Gastroesophageal sphincter (tissue), 4 donors: ENCODE data around the gene USP11. TPM values are rescaled to one million over a fixed set of nuclear protein-coding genes. Genes with fewer than 3 reads are reported as not detected.

Source experiments
- ATAC-seq: fragments of 150-250 bp; one replicate; pipeline ENCODE4 v1.9.1; 2016; ENCODE audit warnings: mild to moderate bottlenecking, moderate library complexity
- H3K27ac ChIP-seq, 4 donors: fragments of 200-600 bp; sonication (generic) in 3 of 4; 1 replicate in 3 of 4; 2 replicates in 1 of 4; pipeline ENCODE4 v1.5.1; 2016 to 2019
- H3K27me3 ChIP-seq: fragments of 200-600 bp; sonication (generic); one replicate; pipeline ENCODE4 v1.5.1; 2019
- H3K36me3 ChIP-seq, 2 donors: fragments of 200-600 bp; sonication (generic); one replicate each; pipeline ENCODE4 v1.5.1; 2019; ENCODE audit warnings: control low read depth in 1 of 2
- H3K4me1 ChIP-seq, 3 donors: fragments of 200-600 bp; sonication (generic); 1 replicate in 2 of 3; 2 replicates in 1 of 3; pipeline ENCODE4 v1.5.1; 2016 to 2019; ENCODE audit warnings: control low read depth in 2 of 3
- H3K4me3 ChIP-seq, 2 donors: fragments of 200-600 bp; sonication (generic); one replicate each; pipeline ENCODE4 v1.5.1; 2019; ENCODE audit warnings: mild to moderate bottlenecking in 1 of 2, moderate library complexity in 1 of 2
- H3K9me3 ChIP-seq, 3 donors: fragments of 200-600 bp; sonication (generic); one replicate each; pipeline ENCODE4 v1.5.1; 2017 to 2019; ENCODE audit warnings: control low read depth in 2 of 3
- EP300 ChIP-seq: sonication (generic); formaldehyde crosslinking; IDR thresholded peaks from one replicate; pipeline ENCODE4 v1.6.1; 2017; ENCODE audit warnings: antibody characterized with exemption, mild to moderate bottlenecking
- POLR2A ChIP-seq, 2 donors: fragments of 450-650 bp; IDR thresholded peaks; one replicate each; pipeline ENCODE4 v1.6.1; 2017; ENCODE audit warnings: antibody characterized with exemption in 2 of 2, mild to moderate bottlenecking in 2 of 2, moderate library complexity in 1 of 2
- POLR2AphosphoS5 ChIP-seq: sonication (generic); formaldehyde crosslinking; IDR thresholded peaks from one replicate; pipeline ENCODE4 v1.6.1; 2017; ENCODE audit warnings: antibody characterized with exemption
- WGBS, 2 donors: methylation state at CpG; one replicate each; pipeline ENCODE4 v1.1.5; 2018; ENCODE audit warnings: low coverage in 1 of 2; 5-methylcytosine and 5-hydroxymethylcytosine counted together
- total RNA-seq, 4 donors: library from RNA; depleted of rRNA; stranded (reverse); fragments of >200 nt; gene quantifications; one replicate each; pipeline ENCODE4 v1.1.0, GENCODE V29; 2016
- TF ChIP-seq, protein P1 (sequence below), 4 experiments: fragments of 200-600 bp in 2 of 4; fragments of 450-650 bp in 2 of 4; sonication (generic) in 1 of 4; IDR thresholded peaks; one replicate each; pipeline ENCODE4 v1.5.1; 2017 to 2019; ENCODE audit warnings: antibody characterized with exemption in 4 of 4, mild to moderate bottlenecking in 2 of 4, moderate library complexity in 2 of 4

Gene USP11
- total RNA-seq, 4 donors from 2014 or later: 26.9 to 64.6 (median 40.7) TPM

DNA sequence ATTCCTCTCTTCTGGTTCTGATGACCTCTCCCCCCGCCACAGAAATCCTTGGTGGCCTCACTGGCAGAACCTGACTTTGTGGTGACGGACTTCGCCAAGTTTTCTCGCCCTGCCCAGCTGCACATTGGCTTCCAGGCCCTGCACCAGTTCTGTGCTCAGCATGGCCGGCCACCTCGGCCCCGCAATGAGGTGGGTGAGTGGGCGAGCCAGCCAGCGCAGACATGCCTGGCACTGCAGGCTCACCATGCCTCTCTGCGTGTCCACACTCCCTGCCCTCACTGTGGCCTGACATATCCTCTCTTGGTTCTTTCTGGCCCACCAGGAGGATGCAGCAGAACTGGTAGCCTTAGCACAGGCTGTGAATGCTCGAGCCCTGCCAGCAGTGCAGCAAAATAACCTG is 30.5 kb upstream of the USP11 start:
- no peak for ATAC-seq
- Histone ChIP-seq H3K36me3 (peaks cover 6 to 91% of the 10 kb centered on the region in 2 donors), H3K4me1 (peaks cover 0 to 21% (median 9%) of the 10 kb centered on the region in 3 donors), H3K27me3 (no peaks in the 10 kb centered on the region), H3K4me3 (no peak overlapping the region), H3K27ac (peak overlapping the region in 2 of 4 donors; percentile 1 to 17), H3K9me3 (no peaks in the 10 kb centered on the region)
- TF ChIP-seq EP300 (no peak), POLR2AphosphoS5 (no peak), POLR2A (IDR thresholded peaks at IDR 0.05) (no peak)
- TF ChIP-seq, protein P1, sequence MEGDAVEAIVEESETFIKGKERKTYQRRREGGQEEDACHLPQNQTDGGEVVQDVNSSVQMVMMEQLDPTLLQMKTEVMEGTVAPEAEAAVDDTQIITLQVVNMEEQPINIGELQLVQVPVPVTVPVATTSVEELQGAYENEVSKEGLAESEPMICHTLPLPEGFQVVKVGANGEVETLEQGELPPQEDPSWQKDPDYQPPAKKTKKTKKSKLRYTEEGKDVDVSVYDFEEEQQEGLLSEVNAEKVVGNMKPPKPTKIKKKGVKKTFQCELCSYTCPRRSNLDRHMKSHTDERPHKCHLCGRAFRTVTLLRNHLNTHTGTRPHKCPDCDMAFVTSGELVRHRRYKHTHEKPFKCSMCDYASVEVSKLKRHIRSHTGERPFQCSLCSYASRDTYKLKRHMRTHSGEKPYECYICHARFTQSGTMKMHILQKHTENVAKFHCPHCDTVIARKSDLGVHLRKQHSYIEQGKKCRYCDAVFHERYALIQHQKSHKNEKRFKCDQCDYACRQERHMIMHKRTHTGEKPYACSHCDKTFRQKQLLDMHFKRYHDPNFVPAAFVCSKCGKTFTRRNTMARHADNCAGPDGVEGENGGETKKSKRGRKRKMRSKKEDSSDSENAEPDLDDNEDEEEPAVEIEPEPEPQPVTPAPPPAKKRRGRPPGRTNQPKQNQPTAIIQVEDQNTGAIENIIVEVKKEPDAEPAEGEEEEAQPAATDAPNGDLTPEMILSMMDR (IDR thresholded peaks at IDR 0.05): no peak
- no CpG with 5 or more reads among the region's 11 CpGs for WGBS, 2 donors

DNA sequence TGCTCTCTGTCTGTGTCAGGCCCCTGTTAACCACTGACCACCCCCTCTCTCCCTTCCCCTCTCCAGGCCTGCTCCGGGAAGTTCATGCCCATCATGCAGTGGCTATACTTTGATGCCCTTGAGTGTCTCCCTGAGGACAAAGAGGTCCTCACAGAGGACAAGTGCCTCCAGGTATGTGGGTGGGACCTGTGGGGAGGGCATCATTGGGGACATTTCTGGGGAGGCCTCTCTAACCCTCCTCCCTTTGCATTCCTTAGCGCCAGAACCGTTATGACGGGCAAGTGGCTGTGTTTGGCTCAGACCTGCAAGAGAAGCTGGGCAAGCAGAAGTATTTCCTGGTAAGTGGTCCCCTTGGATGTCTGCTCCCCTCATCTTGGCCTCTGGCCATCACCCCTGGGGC is 29.9 kb upstream of the USP11 start:
- H3K27ac ChIP-seq: peak overlapping the region in 1 of 4 donors; percentile 17
- ATAC-seq: no peak
- TF ChIP-seq, protein P1 (IDR thresholded peaks at IDR 0.05): no peak
- no peak for TF ChIP-seq POLR2AphosphoS5
- TF ChIP-seq EP300: no peak
- TF ChIP-seq POLR2A (IDR thresholded peaks at IDR 0.05): no peak

DNA sequence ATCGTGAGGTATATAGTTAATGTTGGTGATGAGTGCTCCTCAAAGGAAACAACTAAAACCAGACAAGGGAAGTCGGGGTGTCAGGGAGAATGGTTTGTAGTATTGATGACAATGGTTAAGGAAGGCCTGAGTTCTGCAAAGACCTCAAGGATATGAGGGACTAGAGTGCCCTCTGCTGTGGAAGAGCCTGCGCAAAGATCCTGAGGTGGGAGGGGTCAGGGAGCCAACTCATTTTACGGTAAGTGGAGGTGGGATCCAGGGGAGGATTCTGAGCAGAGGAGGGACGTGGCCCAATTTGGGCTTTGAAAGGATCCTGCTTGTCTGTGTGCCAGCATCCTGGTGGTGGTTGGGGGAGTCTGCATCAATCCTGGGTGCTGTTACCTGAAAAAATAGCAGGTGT is 27.8 kb upstream of the USP11 start:
- no peak overlapping the region for H3K27ac ChIP-seq
- 48 to 66% methylated on average over 2 to 5 of the region's 5 CpGs for WGBS, 2 donors

More for the DNA sequence above, 29.9 kb upstream of the USP11 start:
- peaks cover 0 to 15% (median 5%) of the 10 kb centered on the region in 3 donors for H3K4me1 ChIP-seq
- no peaks in the 10 kb centered on the region for H3K27me3 ChIP-seq
- H3K36me3 ChIP-seq: peaks cover 6 to 97% of the 10 kb centered on the region in 2 donors
- 89% methylated on average over 3 of the region's 4 CpGs; no CpG with 5 or more reads in 1 of the 2 donors for WGBS, 2 donors
- H3K9me3 ChIP-seq: no peaks in the 10 kb centered on the region
- no peak overlapping the region for H3K4me3 ChIP-seq

DNA sequence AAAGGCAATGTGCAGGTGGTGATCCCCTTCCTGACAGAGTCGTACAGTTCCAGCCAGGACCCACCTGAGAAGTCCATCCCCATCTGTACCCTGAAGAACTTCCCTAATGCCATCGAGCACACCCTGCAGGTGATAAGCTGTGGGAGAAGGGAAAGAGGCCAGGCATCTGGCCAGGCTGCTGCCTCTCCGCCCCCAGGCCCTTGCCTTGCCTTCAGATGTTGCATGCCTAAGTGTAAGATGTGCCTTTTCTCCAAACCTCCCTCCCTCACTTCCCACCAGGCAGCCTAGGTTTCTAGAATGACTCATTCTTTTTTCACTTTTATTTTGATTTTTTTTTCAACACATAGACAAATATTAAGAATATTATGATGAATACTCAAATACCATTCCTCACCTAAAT is 26.5 kb upstream of the USP11 start:
- H3K36me3 ChIP-seq: peaks cover 4 to 99% of the 10 kb centered on the region in 2 donors
- 43% methylated on average over 1 of the region's 3 CpGs; no CpG with 5 or more reads in 1 of the 2 donors for WGBS, 2 donors

More for the DNA sequence above, 27.8 kb upstream of the USP11 start:
- peaks cover 4 to 99% of the 10 kb centered on the region in 2 donors for H3K36me3 ChIP-seq
- H3K27me3 ChIP-seq: no peaks in the 10 kb centered on the region
- peaks cover 0 to 5% (median 0%) of the 10 kb centered on the region in 3 donors for H3K4me1 ChIP-seq
- TF ChIP-seq POLR2A (IDR thresholded peaks at IDR 0.05) (no peak), EP300 (no peak), POLR2AphosphoS5 (no peak)
- TF ChIP-seq, protein P1 (IDR thresholded peaks at IDR 0.05): no peak
- H3K4me3 ChIP-seq: no peak overlapping the region
- no peak for ATAC-seq
- H3K9me3 ChIP-seq: no peaks in the 10 kb centered on the region

DNA sequence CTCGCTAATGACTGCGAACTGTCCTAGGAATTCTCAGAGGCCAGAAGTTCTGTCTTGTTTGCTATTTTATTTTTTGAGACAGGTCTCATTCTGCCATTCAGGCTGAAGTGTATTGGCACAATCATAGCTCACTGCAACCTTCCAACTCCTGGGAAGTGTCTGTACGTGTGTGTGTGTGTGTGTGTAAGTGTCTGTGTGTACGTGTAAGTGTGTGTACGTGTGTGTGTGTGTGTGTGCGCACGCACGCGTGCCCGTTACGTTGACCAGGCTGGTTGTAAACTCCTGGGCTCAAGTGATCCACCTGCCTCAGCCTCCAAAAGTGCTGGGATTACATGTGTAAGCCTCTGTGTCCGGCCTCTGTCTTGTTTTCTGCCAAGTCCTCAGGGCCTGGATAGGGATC is 24.7 kb upstream of the USP11 start:
- WGBS, 2 donors: 83% methylated on average over 11 of the region's 12 CpGs; no CpG with 5 or more reads in 1 of the 2 donors
- H3K9me3 ChIP-seq: no peaks in the 10 kb centered on the region
- peaks cover 0 to 99% of the 10 kb centered on the region in 2 donors for H3K36me3 ChIP-seq
- no peak overlapping the region for H3K4me3 ChIP-seq
- no peaks in the 10 kb centered on the region for H3K4me1 ChIP-seq
- H3K27ac ChIP-seq: no peak overlapping the region
- TF ChIP-seq EP300: no peak
- TF ChIP-seq POLR2AphosphoS5: no peak
- TF ChIP-seq, protein P1 (IDR thresholded peaks at IDR 0.05): no peak
- no peak for TF ChIP-seq POLR2A (IDR thresholded peaks at IDR 0.05)
- no peaks in the 10 kb centered on the region for H3K27me3 ChIP-seq
- ATAC-seq: no peak

More for the DNA sequence above, 26.5 kb upstream of the USP11 start:
- Histone ChIP-seq H3K4me1 (no peaks in the 10 kb centered on the region), H3K27ac (no peak overlapping the region), H3K4me3 (no peak overlapping the region), H3K27me3 (no peaks in the 10 kb centered on the region), H3K9me3 (no peaks in the 10 kb centered on the region)
- TF ChIP-seq POLR2A (IDR thresholded peaks at IDR 0.05) (no peak), POLR2AphosphoS5 (no peak), EP300 (no peak)
- TF ChIP-seq, protein P1 (IDR thresholded peaks at IDR 0.05): no peak
- no peak for ATAC-seq
